A673 (cell line): ENCODE measurements around the gene METTL2B. TPM values are rescaled to one million over a fixed set of nuclear protein-coding genes. Genes with fewer than 3 reads are reported as not detected.
"Not testable (repeated sequence)": the region's sequence is repeated elsewhere in the genome, so short reads cannot be mapped to it uniquely, and the experiment has no call there.

ENCODE experiments used
- Bru-seq: library from RNA; stranded (reverse); fragments of 400-500 nt; gene quantifications from one replicate; lab custom pipeline; 2021; lab: Mats Ljungman, UMichigan
- BruChase-seq, 2 experiments: library from RNA; stranded (reverse); fragments of 400-500 nt; gene quantifications; one replicate each; lab custom pipeline; 2021; lab: Mats Ljungman, UMichigan
- BruUV-seq: library from RNA; stranded (reverse); fragments of 400-500 nt; replicated peaks from 2 replicates; lab custom pipeline; 2021; lab: Mats Ljungman, UMichigan
- CTCF ChIA-PET: fragments of 300-600 bp; sonication (Branson Sonifier 250); formaldehyde crosslinking; loops from one replicate; lab custom pipeline; 2022; ENCODE audit warnings: antibody characterized with exemption; lab: Charles Lee
- POLR2A ChIA-PET: fragments of 300-600 bp; sonication (Branson Sonifier 250); formaldehyde crosslinking; loops from one replicate; lab custom pipeline; 2022; ENCODE audit warnings: antibody characterized with exemption; ENCODE audit not compliant: low non-redundant PET; lab: Charles Lee
- DNase-seq: peaks from one replicate; pipeline ENCODE4 v3.0.0-alpha.2; 2015; ENCODE audit warnings: low spot score
- H3K27ac ChIP-seq: fragments of 200-600 bp; sonication (generic); 2 replicates; pipeline ENCODE4 v1.5.1; 2016; ENCODE audit warnings: mixed run types, low read depth, mild to moderate bottlenecking, mixed read lengths, antibody characterized with exemption, low read length; ENCODE audit not compliant: poor library complexity, severe bottlenecking
- H3K27me3 ChIP-seq: fragments of 200-600 bp; sonication (generic); replicated peaks from 2 replicates; pipeline ENCODE4 v1.6.1; 2017; ENCODE audit warnings: mixed run types, low read depth, mild to moderate bottlenecking, mixed read lengths, antibody characterized with exemption, low read length; ENCODE audit not compliant: insufficient read depth, poor library complexity
- H3K36me3 ChIP-seq: fragments of 200-600 bp; sonication (generic); 2 replicates; pipeline ENCODE4 v1.6.1; 2016; ENCODE audit warnings: mixed run types, mild to moderate bottlenecking, mixed read lengths, antibody characterized with exemption, low read length; ENCODE audit not compliant: insufficient read depth, poor library complexity, severe bottlenecking
- H3K4me1 ChIP-seq: fragments of 200-600 bp; sonication (generic); 2 replicates; pipeline ENCODE4 v1.6.1; 2017; ENCODE audit warnings: mixed run types, mild to moderate bottlenecking, mixed read lengths, antibody characterized with exemption, low read length; ENCODE audit not compliant: insufficient read depth, poor library complexity, severe bottlenecking
- H3K4me3 ChIP-seq: fragments of 200-600 bp; sonication (generic); 2 replicates; pipeline ENCODE4 v1.5.1; 2016; ENCODE audit warnings: low read depth, mixed run types, mild to moderate bottlenecking, mixed read lengths, low read length; ENCODE audit not compliant: poor library complexity, severe bottlenecking
- H3K9me3 ChIP-seq: fragments of 200-600 bp; sonication (generic); 2 replicates; pipeline ENCODE4 v1.6.1; 2016; ENCODE audit warnings: mixed run types, low read depth, mild to moderate bottlenecking, mixed read lengths, antibody characterized with exemption, low read length; ENCODE audit not compliant: poor library complexity, severe bottlenecking
- CTCF ChIP-seq: fragments of 300-800, 200-600 bp; sonication (generic); conservative IDR thresholded peaks from 2 replicates; pipeline ENCODE4 v1.5.1; 2017; ENCODE audit warnings: low read depth, mild to moderate bottlenecking, antibody characterized with exemption, low read length, moderate library complexity, mixed read lengths
- EZH2 ChIP-seq: fragments of 200-600 bp; sonication (generic); IDR thresholded peaks from 2 replicates; pipeline ENCODE4 v1.6.1; 2017; ENCODE audit warnings: borderline replicate concordance, low read depth, mild to moderate bottlenecking, mixed read lengths, antibody characterized with exemption, low read length; ENCODE audit not compliant: poor library complexity, severe bottlenecking
- intact Hi-C: fragments of 100-400 bp; cut with micrococcal nuclease; formaldehyde crosslinking; loops from one replicate; pipeline ENCODE4 v1.10.0; 2022; ENCODE audit not compliant: unreplicated experiment
- long read RNA-seq: library from polyadenylated mRNA; stranded (forward); transcript quantifications from one replicate; pipeline ENCODE4 v2.0.0, GENCODE V29; 2022
- total RNA-seq: library from RNA; stranded (reverse); gene quantifications from 2 replicates; pipeline ENCODE4 v1.2.3, GENCODE V29; 2021

The METTL2B gene
- total RNA-seq, result 53.8 and 58.7 TPM in 2 replicates
- percentile 80 among the genes with signal in this experiment for Bru-seq, nascent RNA
- percentile 91 among the genes with signal in this experiment for BruChase-seq, experiment 1, labeled RNA remaining after a 2-hour chase
- BruChase-seq, experiment 2, labeled RNA remaining after a 6-hour chase, result percentile 95 among the genes with signal in this experiment
- long read RNA-seq, transcript METTL2B-201 (9 exons, 2,182 nt), result major isoform, 18 of 33 reads
- long read RNA-seq, partial matches to known transcripts, result 3 of 33 reads
- long read RNA-seq, other reads (novel, unspliced or antisense), result 9 of 33 reads

GRCh38 chr7:128476402-128477335 lies at the start of gene METTL2B:
Gene METTL2B (plus strand): TSS chr7:128476748. CDS start chr7:128476766, 18 bp downstream.
- not testable (repeated sequence) for H3K27me3 ChIP-seq
- POLR2A ChIA-PET, result interaction anchor here (0.5 kb wide), 1 partner anchor 33 kb away, joined by 4 read pairs; no protein-coding TSS in a partner anchor

GRCh38 chr7:128427289-128427891 lies 49.2 kb upstream of the METTL2B start:
- Histone ChIP-seq H3K4me3 (no peak overlapping the region), H3K27me3 (no peaks in the 10 kb centered on the region), H3K9me3 (no peaks in the 10 kb centered on the region), H3K36me3 (no peaks in the 10 kb centered on the region), H3K27ac (no peak overlapping the region), H3K4me1 (no peaks in the 10 kb centered on the region)
- intact Hi-C loops, result loop anchor here (1.0 to 10.0 kb wide), 4 partner anchors 32 to 785 kb away; partner anchors contain the start of gene GARIN1A
- POLR2A ChIA-PET, result no interaction called here
- BruUV-seq, result no TSS peak
- CTCF ChIA-PET, result interaction anchor here (0.5 to 1.6 kb wide), 15 partner anchors 8 to 787 kb away, joined by 3 to 27 read pairs (median 4); partner anchors contain the start of gene METTL2B
- peak; percentile 78 for DNase-seq
- TF ChIP-seq EZH2, result no peak
- TF ChIP-seq CTCF, result peak; percentile 65

More at GRCh38 chr7:128476402-128477335, at the start of gene METTL2B:
- Histone ChIP-seq H3K4me1 (peaks cover 12% of the 10 kb centered on the region), H3K4me3 (peak within 1 kb of the TSS; percentile 90), H3K27ac (peak within 1 kb of the TSS; percentile 91), H3K36me3 (peaks cover 18% of the 10 kb centered on the region)
- intact Hi-C loops, result loop anchor here (5.0 kb wide), 2 partner anchors 56 to 406 kb away; no protein-coding TSS in a partner anchor
- peak; percentile 51 for TF ChIP-seq CTCF
- H3K9me3 ChIP-seq, BruUV-seq: not testable (repeated sequence)
- DNase-seq, result peak; percentile 98
- CTCF ChIA-PET, result interaction anchor here (0.6 to 1.0 kb wide), 3 partner anchors 16 to 49 kb away, joined by 3 to 4 read pairs (median 3); no protein-coding TSS in a partner anchor

- no peak overlapping the region for H3K27ac ChIP-seq
- BruUV-seq, result no TSS peak
- DNase-seq, result no peak
- H3K4me3 ChIP-seq, result no peak overlapping the region
- H3K27me3 ChIP-seq, result no peaks in the 10 kb centered on the region
- H3K36me3 ChIP-seq, result no peaks in the 10 kb centered on the region
- TF ChIP-seq EZH2, result no peak
- 0 out of 2 replicates have a peak, but pooled peaks have one; percentile 13 for TF ChIP-seq CTCF
- CTCF ChIA-PET, result no interaction called here
- no peaks in the 10 kb centered on the region for H3K4me1 ChIP-seq
- intact Hi-C loops, result no loop called here
- POLR2A ChIA-PET, result no interaction called here
- H3K9me3 ChIP-seq, result no peaks in the 10 kb centered on the region
Measured at GRCh38 chr7:128430207-128430606, 46.3 kb upstream of the METTL2B start.
